BE2C (cell line): ENCODE measurements around the gene RPSA.

Experiments used
- DNase-seq: peaks from one replicate; pipeline ENCODE4 v3.0.0-alpha.2; 2020
- H3K27me3 ChIP-seq: fragments of 250-450 bp; sonication (Bioruptor Pico); 2 replicates; pipeline ENCODE4 v1.5.1; 2020; ENCODE audit warnings: mild to moderate bottlenecking
- H3K36me3 ChIP-seq: fragments of 250-450 bp; sonication (Bioruptor Pico); 2 replicates; pipeline ENCODE4 v1.5.1; 2020; ENCODE audit warnings: mild to moderate bottlenecking
- H3K4me1 ChIP-seq: fragments of 250-450 bp; sonication (Bioruptor Pico); 2 replicates; pipeline ENCODE4 v1.5.1; 2020
- H3K4me3 ChIP-seq: 2 replicates; pipeline ENCODE4 v1.5.1; 2011; ENCODE audit warnings: low read depth, low read length
- H3K9me3 ChIP-seq: fragments of 250-450 bp; sonication (Bioruptor Pico); 2 replicates; pipeline ENCODE4 v1.5.1; 2020
- TF ChIP-seq, protein P1 (sequence below): IDR thresholded peaks from 2 replicates; pipeline ENCODE4 v1.5.1; 2012; ENCODE audit warnings: mild to moderate bottlenecking, low read depth, low read length

Gene RPSA

DNA sequence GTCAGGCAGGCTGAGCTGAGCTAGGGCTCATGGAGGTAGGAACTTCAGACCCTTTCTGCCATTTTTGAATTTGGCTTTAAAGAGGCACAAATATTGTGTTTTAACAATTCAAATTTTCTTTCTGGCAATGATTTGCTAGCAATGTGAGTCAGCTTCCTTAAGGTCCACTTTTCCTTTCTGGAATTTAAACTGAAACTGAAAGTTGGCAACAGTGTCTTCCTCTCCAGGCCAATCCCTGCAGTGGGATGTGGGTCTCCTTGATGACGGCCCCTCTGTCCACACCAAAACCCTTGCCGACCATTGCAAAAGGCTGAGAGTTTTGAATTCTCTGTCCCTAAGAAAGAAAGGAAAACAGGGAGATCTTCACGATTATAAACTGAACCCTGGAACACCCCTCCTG lies 27.1 kb downstream of the RPSA start:
- H3K36me3 ChIP-seq: no peaks in the 10 kb centered on the region
- DNase-seq: no peak
- H3K4me3 ChIP-seq: no peak overlapping the region

DNA sequence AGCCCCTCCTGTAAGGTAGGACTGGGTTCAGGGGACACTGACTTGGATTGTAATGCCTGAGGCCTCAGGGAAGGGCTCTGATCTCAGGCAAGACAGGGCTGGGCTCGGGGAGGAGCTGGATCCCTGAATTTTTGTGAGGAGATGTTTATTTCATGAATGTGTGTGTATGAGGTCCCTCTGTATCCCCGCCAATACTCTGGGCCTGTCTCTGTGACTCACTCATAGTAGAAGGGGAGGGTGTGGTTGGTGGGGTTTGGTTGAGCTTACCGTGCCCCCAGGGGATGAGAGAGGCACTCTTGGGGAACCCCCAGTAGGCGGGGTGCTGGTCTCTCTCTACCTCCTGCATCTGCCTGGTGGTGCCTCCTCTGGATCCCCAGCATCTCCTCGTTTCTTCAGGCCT lies 28.1 kb downstream of the RPSA start:
- Histone ChIP-seq H3K36me3 (no peaks in the 10 kb centered on the region), H3K4me3 (no peak overlapping the region), H3K27me3 (no peaks in the 10 kb centered on the region), H3K9me3 (no peaks in the 10 kb centered on the region), H3K4me1 (peaks cover 7% of the 10 kb centered on the region)
- TF ChIP-seq, protein P1, sequence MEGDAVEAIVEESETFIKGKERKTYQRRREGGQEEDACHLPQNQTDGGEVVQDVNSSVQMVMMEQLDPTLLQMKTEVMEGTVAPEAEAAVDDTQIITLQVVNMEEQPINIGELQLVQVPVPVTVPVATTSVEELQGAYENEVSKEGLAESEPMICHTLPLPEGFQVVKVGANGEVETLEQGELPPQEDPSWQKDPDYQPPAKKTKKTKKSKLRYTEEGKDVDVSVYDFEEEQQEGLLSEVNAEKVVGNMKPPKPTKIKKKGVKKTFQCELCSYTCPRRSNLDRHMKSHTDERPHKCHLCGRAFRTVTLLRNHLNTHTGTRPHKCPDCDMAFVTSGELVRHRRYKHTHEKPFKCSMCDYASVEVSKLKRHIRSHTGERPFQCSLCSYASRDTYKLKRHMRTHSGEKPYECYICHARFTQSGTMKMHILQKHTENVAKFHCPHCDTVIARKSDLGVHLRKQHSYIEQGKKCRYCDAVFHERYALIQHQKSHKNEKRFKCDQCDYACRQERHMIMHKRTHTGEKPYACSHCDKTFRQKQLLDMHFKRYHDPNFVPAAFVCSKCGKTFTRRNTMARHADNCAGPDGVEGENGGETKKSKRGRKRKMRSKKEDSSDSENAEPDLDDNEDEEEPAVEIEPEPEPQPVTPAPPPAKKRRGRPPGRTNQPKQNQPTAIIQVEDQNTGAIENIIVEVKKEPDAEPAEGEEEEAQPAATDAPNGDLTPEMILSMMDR: no peak
- DNase-seq: no peak

More for the DNA sequence above, 27.1 kb downstream of the RPSA start:
- H3K27me3 ChIP-seq: no peaks in the 10 kb centered on the region
- H3K4me1 ChIP-seq: peaks cover 7% of the 10 kb centered on the region
- TF ChIP-seq, protein P1: no peak
- H3K9me3 ChIP-seq: no peaks in the 10 kb centered on the region

DNA sequence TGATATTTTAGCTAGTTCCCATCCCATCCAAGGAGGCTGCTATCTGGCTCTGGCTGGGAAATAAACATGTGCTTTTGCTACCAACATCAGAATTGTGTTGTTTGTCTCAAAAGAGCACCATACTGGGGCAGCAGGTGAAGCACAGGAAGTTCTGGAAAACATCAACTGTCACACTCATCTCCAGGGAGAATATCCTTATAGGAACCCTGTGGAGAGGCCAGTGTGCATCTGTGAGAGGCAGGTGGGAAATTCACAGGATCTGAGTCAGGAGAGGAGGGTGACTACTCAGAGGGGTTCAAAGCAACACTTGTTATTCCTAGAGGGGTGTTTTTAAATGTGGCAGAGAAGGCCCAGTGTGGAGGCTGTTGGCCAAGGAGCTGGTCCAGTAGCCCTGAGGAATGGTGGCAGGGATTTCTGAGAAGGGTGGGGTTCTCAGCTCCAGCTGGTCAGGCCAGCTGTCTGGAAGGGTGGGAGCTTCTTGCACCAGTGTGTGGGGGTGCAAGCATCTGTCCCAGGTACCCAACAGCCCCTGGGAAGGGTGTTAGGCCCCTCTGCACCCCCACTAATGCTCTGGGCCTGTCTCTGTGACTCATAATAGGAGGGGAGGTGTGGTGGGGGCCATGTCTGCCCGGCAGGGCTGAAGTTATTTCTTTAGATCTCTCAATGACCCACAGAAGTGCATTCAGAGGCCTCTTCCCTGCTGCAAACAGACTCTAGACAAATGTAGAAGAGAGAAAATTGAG lies 28.7 kb downstream of the RPSA start:
- Histone ChIP-seq H3K27me3 (no peaks in the 10 kb centered on the region), H3K9me3 (no peaks in the 10 kb centered on the region), H3K36me3 (no peaks in the 10 kb centered on the region), H3K4me1 (peaks cover 7% of the 10 kb centered on the region), H3K4me3 (no peak overlapping the region)
- TF ChIP-seq, protein P1: no peak
- peak; percentile 24 for DNase-seq

DNA sequence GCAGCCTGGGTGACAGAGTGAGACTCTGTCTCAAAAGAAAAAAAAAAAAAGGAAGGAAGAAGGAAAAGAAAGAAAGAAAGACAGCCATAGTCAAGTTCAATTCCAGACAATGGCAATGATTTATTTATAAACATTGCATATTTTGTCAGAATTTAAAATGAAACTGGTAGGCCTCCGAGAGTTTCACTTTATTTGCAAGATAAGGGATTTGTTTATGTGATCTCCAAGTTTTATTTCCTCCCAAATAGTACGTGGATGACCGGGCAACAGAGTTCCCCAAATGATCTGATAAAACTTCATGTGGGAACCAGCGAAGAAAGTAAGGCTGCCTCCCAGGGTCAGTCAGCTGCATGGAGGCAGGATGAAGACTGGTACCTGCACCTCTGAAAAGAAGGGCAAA lies 32.4 kb downstream of the RPSA start:
- Histone ChIP-seq H3K9me3 (no peaks in the 10 kb centered on the region), H3K27me3 (no peaks in the 10 kb centered on the region), H3K4me3 (no peak overlapping the region), H3K36me3 (no peaks in the 10 kb centered on the region), H3K4me1 (peaks cover 7% of the 10 kb centered on the region)
- TF ChIP-seq, protein P1: no peak
- DNase-seq: no peak

DNA sequence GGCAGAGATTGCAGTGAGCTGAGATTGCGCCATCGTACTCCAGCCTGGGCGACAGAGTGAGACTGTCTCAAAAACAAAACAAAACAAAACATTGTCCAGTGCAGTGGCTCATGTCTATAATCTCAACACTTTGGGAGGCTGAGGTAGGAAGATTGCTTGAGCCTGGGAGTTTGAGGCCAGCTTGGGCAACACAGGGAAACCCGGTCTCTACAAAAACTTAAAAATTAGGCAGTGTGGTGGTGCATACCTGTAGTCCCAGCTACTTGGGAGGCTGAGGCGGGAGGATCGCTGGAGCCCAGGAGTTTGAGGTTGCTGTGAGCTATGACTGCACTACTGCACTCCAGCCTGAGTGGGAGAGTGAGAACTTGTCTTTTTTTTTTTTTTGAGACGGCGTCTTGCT lies 33.8 kb downstream of the RPSA start:
- no peaks in the 10 kb centered on the region for H3K36me3 ChIP-seq
- no peak overlapping the region for H3K4me3 ChIP-seq
- H3K4me1 ChIP-seq: no peaks in the 10 kb centered on the region; the same call in 1 of the 2 replicates
- H3K27me3 ChIP-seq: no peaks in the 10 kb centered on the region
- DNase-seq: no peak
- H3K9me3 ChIP-seq: no peaks in the 10 kb centered on the region
- TF ChIP-seq, protein P1: no peak

DNA sequence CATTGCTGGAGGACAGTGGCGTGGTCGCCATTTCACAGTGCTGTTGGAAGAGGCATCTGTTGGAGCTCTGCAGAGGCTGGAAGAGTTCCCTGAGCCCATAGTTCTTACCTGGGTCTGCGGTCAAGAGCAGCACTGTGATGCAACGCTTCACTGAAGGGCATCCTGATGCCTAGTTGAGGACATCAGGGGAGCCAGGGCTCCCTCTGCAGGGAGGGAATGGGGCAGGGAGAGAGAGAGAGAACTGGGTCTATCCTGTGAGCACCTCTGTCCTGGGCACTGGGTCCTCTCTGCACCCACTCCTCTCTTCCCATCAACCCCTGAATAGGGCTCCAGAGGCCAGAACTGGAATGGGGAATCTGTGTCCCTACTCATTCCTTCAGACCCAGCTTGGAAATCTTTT lies 37.0 kb downstream of the RPSA start:
- H3K27me3 ChIP-seq: no peaks in the 10 kb centered on the region
- H3K36me3 ChIP-seq: no peaks in the 10 kb centered on the region
- peak; percentile 14 for DNase-seq
- no peak overlapping the region for H3K4me3 ChIP-seq
- no peaks in the 10 kb centered on the region; the same call in 1 of the 2 replicates for H3K4me1 ChIP-seq
- TF ChIP-seq, protein P1: peak; percentile 41
- no peaks in the 10 kb centered on the region for H3K9me3 ChIP-seq
